ENCODE data around the gene TP73.

Gene TP73

DNA sequence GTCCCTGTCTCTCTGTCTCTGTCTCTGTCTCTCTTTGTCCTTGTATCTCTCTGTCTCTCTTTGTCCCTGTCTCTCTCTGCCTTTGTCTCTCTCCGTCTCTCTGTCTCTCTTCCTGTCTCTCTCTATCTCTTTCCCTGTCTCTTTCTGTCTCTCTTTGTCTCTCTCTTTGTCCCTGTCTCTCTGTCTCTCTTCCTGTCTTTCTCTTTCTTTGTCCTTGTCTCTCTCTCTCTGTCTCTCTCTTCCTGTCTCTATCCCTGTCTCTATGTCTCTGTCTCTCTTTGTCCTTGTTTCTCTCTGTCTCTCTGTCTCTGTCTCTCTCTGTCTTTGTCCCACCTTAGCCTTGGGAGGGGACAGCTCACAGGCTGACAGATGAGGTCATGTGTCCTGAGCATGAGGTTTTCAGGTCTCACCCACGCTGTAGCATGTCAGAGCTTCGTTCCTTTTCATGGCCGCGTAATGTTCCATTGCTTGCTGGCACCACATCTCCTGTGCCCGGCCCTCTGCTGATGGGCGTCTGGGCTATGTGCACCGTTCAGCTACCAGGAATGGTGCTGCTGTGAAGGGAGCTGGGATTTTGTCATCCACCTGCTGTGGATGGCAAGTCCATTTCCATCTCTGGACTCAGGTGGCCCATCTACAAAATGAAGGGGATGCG, 27.6 kb downstream of the TP73 start:
- H3K27ac ChIP-seq (ENCODE audit: low read depth, low read length), result no peak overlapping the region
- no peaks in the 10 kb centered on the region for H3K36me3 ChIP-seq (ENCODE audit: insufficient read depth, low read length)
- H3K4me3 ChIP-seq (ENCODE audit: low read depth in 1 of 2, low read length in 2 of 2), result no peak overlapping the region
- peaks cover 0 to 27% of the 10 kb centered on the region in 2 donors for H3K27me3 ChIP-seq (ENCODE audit: control insufficient read depth in 1 of 2, insufficient read depth in 2 of 2, low read length in 2 of 2)
- no peaks in the 10 kb centered on the region for H3K4me1 ChIP-seq (ENCODE audit: insufficient read depth, low read length)
- H3K9me3 ChIP-seq (ENCODE audit: low read length), result no peaks in the 10 kb centered on the region
- no peak overlapping the region for H3K9ac ChIP-seq (ENCODE audit: low read length)

- Histone ChIP-seq H3K9ac (ENCODE audit: low read length) (no peak overlapping the region), H3K4me3 (ENCODE audit: low read depth in 1 of 2, low read length in 2 of 2) (no peak overlapping the region), H3K27ac (ENCODE audit: low read depth, low read length) (no peak overlapping the region), H3K36me3 (ENCODE audit: insufficient read depth, low read length) (no peaks in the 10 kb centered on the region), H3K9me3 (ENCODE audit: low read length) (no peaks in the 10 kb centered on the region), H3K27me3 (ENCODE audit: control insufficient read depth in 1 of 2, insufficient read depth in 2 of 2, low read length in 2 of 2) (peaks cover 0 to 31% of the 10 kb centered on the region in 2 donors), H3K4me1 (ENCODE audit: insufficient read depth, low read length) (no peaks in the 10 kb centered on the region)
These were observed 28.3 kb downstream of the TP73 start for GRCh38 chr1:3680488-3681230.

DNA sequence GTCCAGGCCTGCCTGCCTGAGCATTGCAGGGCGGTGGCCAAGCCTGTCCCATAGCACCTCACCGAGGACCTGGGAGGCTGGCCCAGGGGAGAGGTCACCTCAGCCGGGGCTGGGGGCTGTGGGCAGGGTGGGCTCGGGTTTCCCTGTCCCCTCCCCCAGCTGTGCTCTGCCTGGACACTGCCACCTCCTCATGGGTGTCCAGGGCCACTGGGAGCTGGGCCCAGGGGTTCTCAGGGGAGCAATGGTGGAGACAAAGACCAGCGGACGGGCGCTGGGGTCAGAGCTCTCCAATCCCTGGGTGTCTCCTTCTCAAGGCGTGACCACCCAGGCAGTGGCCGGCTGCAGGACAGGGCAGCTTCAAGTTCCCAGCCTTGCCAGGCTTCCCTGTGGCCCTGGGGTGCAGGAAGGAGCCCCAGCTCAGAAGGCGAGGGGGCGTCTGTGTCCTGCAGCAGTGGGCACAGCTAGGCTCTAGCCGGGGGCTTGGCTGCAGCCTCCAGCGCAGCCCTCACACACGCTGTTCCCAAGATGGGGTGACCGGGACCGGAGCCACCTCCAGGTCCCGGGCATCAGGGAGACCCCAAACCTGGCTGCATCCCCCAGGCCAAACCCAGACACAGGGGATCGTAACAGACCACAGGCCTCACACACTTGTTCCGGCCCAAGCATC, 29.0 kb downstream of the TP73 start:
- H3K4me1 ChIP-seq (ENCODE audit: insufficient read depth, low read length), result no peaks in the 10 kb centered on the region
- no peak overlapping the region for H3K27ac ChIP-seq (ENCODE audit: low read depth, low read length)
- H3K36me3 ChIP-seq (ENCODE audit: insufficient read depth, low read length), result no peaks in the 10 kb centered on the region
- H3K9ac ChIP-seq (ENCODE audit: low read length), result no peak overlapping the region
- no peak overlapping the region for H3K4me3 ChIP-seq (ENCODE audit: low read depth in 1 of 2, low read length in 2 of 2)
- no peaks in the 10 kb centered on the region for H3K9me3 ChIP-seq (ENCODE audit: low read length)
- peaks cover 0 to 30% of the 10 kb centered on the region in 2 donors for H3K27me3 ChIP-seq (ENCODE audit: control insufficient read depth in 1 of 2, insufficient read depth in 2 of 2, low read length in 2 of 2)

- Histone ChIP-seq H3K9ac (ENCODE audit: low read length) (no peak overlapping the region), H3K36me3 (ENCODE audit: insufficient read depth, low read length) (no peaks in the 10 kb centered on the region), H3K27ac (ENCODE audit: low read depth, low read length) (no peak overlapping the region), H3K4me3 (ENCODE audit: low read depth in 1 of 2, low read length in 2 of 2) (no peak overlapping the region), H3K27me3 (ENCODE audit: control insufficient read depth in 1 of 2, insufficient read depth in 2 of 2, low read length in 2 of 2) (peaks cover 0 to 30% of the 10 kb centered on the region in 2 donors), H3K4me1 (ENCODE audit: insufficient read depth, low read length) (no peaks in the 10 kb centered on the region), H3K9me3 (ENCODE audit: low read length) (no peaks in the 10 kb centered on the region)
These were observed 29.8 kb downstream of the TP73 start for GRCh38 chr1:3681898-3682806.

DNA sequence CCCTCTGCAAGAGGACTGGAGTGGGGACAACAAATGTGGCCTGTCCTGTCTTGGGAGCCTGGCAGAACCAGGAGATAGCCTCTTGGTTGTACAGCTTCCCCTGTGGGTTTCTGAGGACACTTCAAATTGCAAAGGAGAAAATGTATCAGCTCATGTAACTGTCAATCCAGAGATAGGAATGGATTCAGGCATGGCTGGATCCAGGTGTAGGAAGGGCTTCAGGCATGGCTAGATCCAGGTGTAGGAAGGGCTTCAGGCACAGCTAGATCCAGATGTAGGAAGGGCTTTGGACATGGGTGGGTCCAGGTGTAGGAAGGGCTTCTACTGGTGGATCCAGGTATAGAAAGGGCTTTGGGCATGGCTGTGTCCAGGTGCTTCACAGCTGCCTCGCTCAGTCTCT, 30.9 kb downstream of the TP73 start:
- Histone ChIP-seq H3K36me3 (ENCODE audit: insufficient read depth, low read length) (no peaks in the 10 kb centered on the region), H3K4me3 (ENCODE audit: low read depth in 1 of 2, low read length in 2 of 2) (no peak overlapping the region), H3K27me3 (ENCODE audit: control insufficient read depth in 1 of 2, insufficient read depth in 2 of 2, low read length in 2 of 2) (peaks cover 0 to 30% of the 10 kb centered on the region in 2 donors), H3K27ac (ENCODE audit: low read depth, low read length) (no peak overlapping the region), H3K9ac (ENCODE audit: low read length) (no peak overlapping the region), H3K9me3 (ENCODE audit: low read length) (no peaks in the 10 kb centered on the region), H3K4me1 (ENCODE audit: insufficient read depth, low read length) (no peaks in the 10 kb centered on the region)

DNA sequence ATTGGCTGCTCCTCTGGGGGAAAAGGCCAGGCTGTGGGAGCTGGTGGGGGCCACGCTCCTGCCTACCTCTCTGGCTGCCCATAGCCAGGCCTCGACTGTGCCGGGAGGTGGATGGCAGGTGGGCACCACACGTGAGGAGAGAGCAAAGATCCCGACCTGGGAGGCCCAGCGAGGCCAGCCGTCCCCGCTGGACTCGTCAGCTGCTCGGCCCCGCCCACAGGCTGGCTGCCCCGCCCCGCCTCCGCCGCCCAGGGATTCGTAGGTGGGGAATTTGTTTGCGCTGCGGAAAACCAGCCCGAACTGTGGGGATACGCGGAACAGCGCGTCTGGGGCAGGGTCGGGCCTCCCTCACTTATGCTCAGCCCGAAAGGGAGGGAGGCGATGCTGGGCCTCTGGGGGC, 31.7 kb downstream of the TP73 start:
- H3K27me3 ChIP-seq (ENCODE audit: control insufficient read depth in 1 of 2, insufficient read depth in 2 of 2, low read length in 2 of 2), result peaks cover 0 to 23% of the 10 kb centered on the region in 2 donors
- no peak overlapping the region for H3K27ac ChIP-seq (ENCODE audit: low read depth, low read length)
- no peaks in the 10 kb centered on the region for H3K4me1 ChIP-seq (ENCODE audit: insufficient read depth, low read length)
- H3K9me3 ChIP-seq (ENCODE audit: low read length), result no peaks in the 10 kb centered on the region
- H3K9ac ChIP-seq (ENCODE audit: low read length), result no peak overlapping the region
- H3K4me3 ChIP-seq (ENCODE audit: low read depth in 1 of 2, low read length in 2 of 2), result no peak overlapping the region
- no peaks in the 10 kb centered on the region for H3K36me3 ChIP-seq (ENCODE audit: insufficient read depth, low read length)

DNA sequence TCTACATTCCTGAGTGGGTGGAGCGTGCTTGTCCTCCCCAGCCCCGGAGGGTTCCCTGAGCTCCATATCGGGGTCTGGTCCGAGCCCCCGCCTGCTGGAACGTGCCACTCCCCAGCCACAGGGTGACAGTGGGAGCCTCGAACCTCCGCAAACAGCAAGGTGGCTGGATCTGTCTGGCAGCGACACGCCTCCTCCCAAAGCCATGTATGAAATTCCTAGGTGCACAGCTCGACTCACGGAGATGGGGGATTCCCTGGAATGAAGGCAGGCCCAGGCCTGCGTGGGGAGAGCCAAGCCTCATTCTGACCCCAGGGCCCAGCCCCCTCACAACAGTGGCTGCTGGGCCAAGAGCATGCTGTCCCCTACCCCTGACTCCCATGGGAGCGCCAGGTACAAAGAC, 32.9 kb downstream of the TP73 start:
- no peaks in the 10 kb centered on the region for H3K36me3 ChIP-seq (ENCODE audit: insufficient read depth, low read length)
- no peaks in the 10 kb centered on the region for H3K4me1 ChIP-seq (ENCODE audit: insufficient read depth, low read length)
- H3K9me3 ChIP-seq (ENCODE audit: low read length), result no peaks in the 10 kb centered on the region
- no peak overlapping the region for H3K4me3 ChIP-seq (ENCODE audit: low read depth in 1 of 2, low read length in 2 of 2)
- H3K27ac ChIP-seq (ENCODE audit: low read depth, low read length), result no peak overlapping the region
- no peak overlapping the region for H3K9ac ChIP-seq (ENCODE audit: low read length)
- H3K27me3 ChIP-seq (ENCODE audit: control insufficient read depth in 1 of 2, insufficient read depth in 2 of 2, low read length in 2 of 2), result peaks cover 0 to 30% of the 10 kb centered on the region in 2 donors

DNA sequence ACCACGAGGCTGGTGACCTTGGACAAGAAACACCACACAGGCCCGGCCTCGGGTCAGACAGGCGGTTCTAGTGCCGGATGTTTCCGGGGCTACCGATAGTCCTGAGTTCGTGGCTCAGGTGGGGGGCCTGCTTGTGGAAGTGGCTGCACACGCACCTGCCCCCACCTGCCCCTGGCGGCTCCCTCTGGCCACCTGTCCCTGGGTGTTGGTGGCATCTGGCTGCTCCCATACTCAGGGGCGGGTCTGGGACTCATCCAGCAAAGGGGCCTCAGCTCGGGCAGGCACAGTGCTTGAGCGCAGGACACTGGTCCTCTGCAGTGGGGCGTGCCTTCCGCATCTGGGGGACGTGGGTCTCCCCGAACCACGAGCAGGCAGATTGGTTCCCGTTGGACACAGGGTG, 33.6 kb downstream of the TP73 start:
- H3K4me1 ChIP-seq (ENCODE audit: insufficient read depth, low read length), result no peaks in the 10 kb centered on the region
- no peaks in the 10 kb centered on the region for H3K9me3 ChIP-seq (ENCODE audit: low read length)
- no peak overlapping the region for H3K27ac ChIP-seq (ENCODE audit: low read depth, low read length)
- peaks cover 0 to 30% of the 10 kb centered on the region in 2 donors for H3K27me3 ChIP-seq (ENCODE audit: control insufficient read depth in 1 of 2, insufficient read depth in 2 of 2, low read length in 2 of 2)
- H3K9ac ChIP-seq (ENCODE audit: low read length), result no peak overlapping the region
- H3K36me3 ChIP-seq (ENCODE audit: insufficient read depth, low read length), result no peaks in the 10 kb centered on the region
- H3K4me3 ChIP-seq (ENCODE audit: low read depth in 1 of 2, low read length in 2 of 2), result no peak overlapping the region

- peaks cover 0 to 25% of the 10 kb centered on the region in 2 donors for H3K27me3 ChIP-seq (ENCODE audit: control insufficient read depth in 1 of 2, insufficient read depth in 2 of 2, low read length in 2 of 2)
- H3K4me3 ChIP-seq (ENCODE audit: low read depth in 1 of 2, low read length in 2 of 2), result no peak overlapping the region
- H3K27ac ChIP-seq (ENCODE audit: low read depth, low read length), result no peak overlapping the region
- H3K4me1 ChIP-seq (ENCODE audit: insufficient read depth, low read length), result no peaks in the 10 kb centered on the region
- H3K9me3 ChIP-seq (ENCODE audit: low read length), result no peaks in the 10 kb centered on the region
- no peak overlapping the region for H3K9ac ChIP-seq (ENCODE audit: low read length)
- no peaks in the 10 kb centered on the region for H3K36me3 ChIP-seq (ENCODE audit: insufficient read depth, low read length)
These were observed 35.2 kb downstream of the TP73 start for GRCh38 chr1:3687504-3687903.

GRCh38 chr1:3688356-3689137, 36.2 kb downstream of the TP73 start:
- H3K9ac ChIP-seq (ENCODE audit: low read length), result no peak overlapping the region
- H3K9me3 ChIP-seq (ENCODE audit: low read length), result no peaks in the 10 kb centered on the region
- no peaks in the 10 kb centered on the region for H3K4me1 ChIP-seq (ENCODE audit: insufficient read depth, low read length)
- peaks cover 0 to 24% of the 10 kb centered on the region in 2 donors for H3K27me3 ChIP-seq (ENCODE audit: control insufficient read depth in 1 of 2, insufficient read depth in 2 of 2, low read length in 2 of 2)
- no peak overlapping the region for H3K4me3 ChIP-seq (ENCODE audit: low read depth in 1 of 2, low read length in 2 of 2)
- H3K27ac ChIP-seq (ENCODE audit: low read depth, low read length), result no peak overlapping the region
- no peaks in the 10 kb centered on the region for H3K36me3 ChIP-seq (ENCODE audit: insufficient read depth, low read length)

Measured in muscle layer of colon (tissue), 2 donors.